Endothelial cell (in vitro differentiated cells): ENCODE measurements around the gene C1orf21. TPM values are rescaled to one million over a fixed set of nuclear protein-coding genes. Genes with fewer than 3 reads are reported as not detected.

ENCODE experiments used
- DNase-seq: peaks from one replicate; pipeline ENCODE4 v3.0.0; 2021; ENCODE audit warnings: low spot score
- H3K27ac Mint-ChIP-seq: one replicate; pipeline ENCODE4 v1.8.0; 2021; ENCODE audit warnings: mixed read lengths, inconsistent platforms; ENCODE audit not compliant: unreplicated experiment
- H3K27me3 Mint-ChIP-seq: one replicate; pipeline ENCODE4 v1.8.0; 2021; ENCODE audit warnings: mild to moderate bottlenecking, moderate library complexity, mixed read lengths, inconsistent platforms; ENCODE audit not compliant: unreplicated experiment
- H3K36me3 Mint-ChIP-seq: one replicate; pipeline ENCODE4 v1.8.0; 2021; ENCODE audit warnings: mild to moderate bottlenecking, low read depth, mixed read lengths, inconsistent platforms; ENCODE audit not compliant: unreplicated experiment
- H3K4me1 Mint-ChIP-seq: one replicate; pipeline ENCODE4 v1.8.0; 2021; ENCODE audit warnings: mild to moderate bottlenecking, mixed read lengths, inconsistent platforms; ENCODE audit not compliant: unreplicated experiment
- H3K4me3 Mint-ChIP-seq: one replicate; pipeline ENCODE4 v1.8.0; 2021; ENCODE audit warnings: mild to moderate bottlenecking, mixed read lengths, inconsistent platforms; ENCODE audit not compliant: unreplicated experiment
- H3K9me3 Mint-ChIP-seq: one replicate; pipeline ENCODE4 v1.8.0; 2021; ENCODE audit warnings: mixed read lengths, inconsistent platforms; ENCODE audit not compliant: unreplicated experiment
- CTCF ChIP-seq: fragments of 200-600 bp; sonication (generic); IDR thresholded peaks from one replicate; pipeline ENCODE4 v1.5.0; 2021; ENCODE audit warnings: antibody characterized with exemption; ENCODE audit not compliant: unreplicated experiment
- total RNA-seq: library from RNA; stranded (reverse); fragmentation: NEBNext Ultra II Directional; extraction: Animal tissue kit (Norgen Biotek cat#: 25700); gene quantifications from one replicate; pipeline ENCODE4 v1.2.1, GENCODE V29; 2021; ENCODE audit not compliant: unreplicated experiment

Gene C1orf21
- total RNA-seq, 1 donor from 2014 or later: 7.5 TPM

GRCh38 chr1:184461321-184461720 lies 74.5 kb downstream of the C1orf21 start:
- Mint-ChIP-seq H3K36me3 (no peaks in the 10 kb centered on the region), H3K4me3 (no peak overlapping the region), H3K4me1 (peaks cover 8% of the 10 kb centered on the region), H3K27ac (no peak overlapping the region), H3K27me3 (peaks cover 2% of the 10 kb centered on the region), H3K9me3 (no peaks in the 10 kb centered on the region)
- DNase-seq: no peak
- no peak for TF ChIP-seq CTCF

GRCh38 chr1:184462155-184462554 lies 75.3 kb downstream of the C1orf21 start:
- Mint-ChIP-seq H3K4me3 (no peak overlapping the region), H3K27ac (no peak overlapping the region), H3K4me1 (peaks cover 8% of the 10 kb centered on the region), H3K9me3 (no peaks in the 10 kb centered on the region), H3K27me3 (peaks cover 2% of the 10 kb centered on the region), H3K36me3 (no peaks in the 10 kb centered on the region)
- DNase-seq: no peak
- TF ChIP-seq CTCF: no peak

GRCh38 chr1:184462990-184463389 lies 76.2 kb downstream of the C1orf21 start:
- Mint-ChIP-seq H3K27ac (no peak overlapping the region), H3K36me3 (no peaks in the 10 kb centered on the region), H3K9me3 (no peaks in the 10 kb centered on the region), H3K27me3 (peaks cover 4% of the 10 kb centered on the region), H3K4me1 (peaks cover 8% of the 10 kb centered on the region), H3K4me3 (no peak overlapping the region)
- no peak for DNase-seq
- no peak for TF ChIP-seq CTCF

- Mint-ChIP-seq H3K27ac (no peak overlapping the region), H3K4me3 (no peak overlapping the region), H3K9me3 (no peaks in the 10 kb centered on the region)
Observed at GRCh38 chr1:184463680-184464079, 76.9 kb downstream of the C1orf21 start.

GRCh38 chr1:184464757-184465156 lies 77.9 kb downstream of the C1orf21 start:
- H3K36me3 Mint-ChIP-seq: no peaks in the 10 kb centered on the region
- H3K4me1 Mint-ChIP-seq: peaks cover 8% of the 10 kb centered on the region
- H3K4me3 Mint-ChIP-seq: no peak overlapping the region

More at GRCh38 chr1:184463680-184464079, 76.9 kb downstream of the C1orf21 start:
- peaks cover 4% of the 10 kb centered on the region for H3K27me3 Mint-ChIP-seq
- H3K36me3 Mint-ChIP-seq: no peaks in the 10 kb centered on the region
- DNase-seq: no peak
- peaks cover 8% of the 10 kb centered on the region for H3K4me1 Mint-ChIP-seq
- TF ChIP-seq CTCF: no peak

More at GRCh38 chr1:184464757-184465156, 77.9 kb downstream of the C1orf21 start:
- H3K27me3 Mint-ChIP-seq: peaks cover 4% of the 10 kb centered on the region
- no peak for DNase-seq
- H3K9me3 Mint-ChIP-seq: no peaks in the 10 kb centered on the region
- no peak overlapping the region for H3K27ac Mint-ChIP-seq
- no peak for TF ChIP-seq CTCF
